Right forelimb (tissue), 1 donor: ENCODE results near the gene RFX6.

Source experiments
- DNase-seq: peaks from one replicate; pipeline ENCODE4 v3.0.0-alpha.2; 2018

The RFX6 gene

DNA sequence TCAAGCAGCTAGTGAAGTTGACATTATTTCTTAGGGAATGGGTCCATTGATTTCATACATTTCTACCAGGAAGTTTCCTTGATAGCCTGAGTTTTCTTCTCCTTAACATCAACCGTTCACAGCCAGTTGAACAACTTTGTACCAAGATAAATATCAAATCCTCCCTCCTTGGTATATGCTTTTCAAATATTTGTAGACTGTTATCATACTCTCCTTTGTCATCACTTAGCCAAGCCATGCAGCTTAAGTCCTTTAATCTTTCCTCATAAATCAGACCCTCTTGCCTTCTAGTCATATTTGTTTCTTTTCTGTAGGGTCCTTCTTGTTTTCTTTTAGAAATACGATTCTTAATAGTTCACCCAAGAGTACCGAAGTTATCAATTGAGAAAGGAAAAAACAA is 25.6 kb downstream of the RFX6 start:
- no peak for DNase-seq

GRCh38 chr6:116922853-116923548 is 46.0 kb downstream of the RFX6 start:
- no peak for DNase-seq

- no peak for DNase-seq
Measured at GRCh38 chr6:116924245-116924644, 47.2 kb downstream of the RFX6 start.

GRCh38 chr6:116925088-116925794 is 48.2 kb downstream of the RFX6 start:
- DNase-seq = no peak

GRCh38 chr6:116928677-116929076 is 51.6 kb downstream of the RFX6 start:
- no peak for DNase-seq

DNA sequence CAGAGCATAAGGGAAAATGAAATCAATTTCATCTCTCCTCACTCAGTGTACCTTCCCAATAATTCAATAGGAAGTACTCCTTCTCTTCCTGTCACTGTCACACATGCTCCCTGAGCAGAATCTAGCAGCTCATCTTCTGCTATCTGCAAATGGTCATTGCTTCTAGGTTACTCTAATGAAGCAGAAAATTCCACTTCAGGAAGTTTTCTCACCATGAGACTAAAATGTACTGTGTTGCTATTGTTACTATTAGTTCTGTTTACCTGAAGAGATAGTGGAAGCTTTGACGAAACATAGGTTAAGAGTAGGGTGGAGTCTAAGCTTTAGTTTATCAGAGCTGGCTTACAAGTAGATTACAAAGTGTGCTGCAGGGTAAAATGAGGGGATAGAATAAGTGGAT is 52.8 kb downstream of the RFX6 start:
- no peak for DNase-seq

DNA sequence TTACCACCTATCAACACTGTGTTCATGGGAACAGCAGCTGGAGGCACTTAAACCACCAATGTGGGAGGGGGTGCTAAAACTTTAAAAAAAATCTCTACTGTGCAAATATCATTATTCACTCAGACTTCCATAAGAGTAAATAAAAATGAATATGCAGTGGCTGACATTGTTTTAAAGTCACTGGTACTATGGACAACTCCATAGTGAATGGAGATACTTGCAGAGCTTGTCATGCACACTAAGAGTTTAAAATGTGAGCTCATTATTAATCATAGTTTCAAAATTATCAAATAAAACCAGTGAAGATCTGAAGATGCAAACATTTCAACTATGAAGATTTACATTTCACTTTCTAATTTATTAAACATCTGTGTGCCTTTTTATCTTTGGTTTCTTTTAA is 54.4 kb downstream of the RFX6 start:
- no peak for DNase-seq

- DNase-seq = no peak
Measured at GRCh38 chr6:116932496-116932895, 55.5 kb downstream of the RFX6 start.

GRCh38 chr6:116933485-116933884 is 56.4 kb downstream of the RFX6 start:
- DNase-seq = no peak

- no peak for DNase-seq
Measured at GRCh38 chr6:116938305-116938704, 61.3 kb downstream of the RFX6 start.

- no peak for DNase-seq
Measured at GRCh38 chr6:116941727-116942126, 64.7 kb downstream of the RFX6 start.

GRCh38 chr6:116945809-116946208 is 68.8 kb downstream of the RFX6 start:
- no peak for DNase-seq

GRCh38 chr6:116948533-116949304 is 71.7 kb downstream of the RFX6 start:
- DNase-seq = no peak

- no peak for DNase-seq
Measured at GRCh38 chr6:116949964-116950363, 72.9 kb downstream of the RFX6 start.

- no peak for DNase-seq
Measured at GRCh38 chr6:116954335-116954734, 77.3 kb downstream of the RFX6 start.

DNA sequence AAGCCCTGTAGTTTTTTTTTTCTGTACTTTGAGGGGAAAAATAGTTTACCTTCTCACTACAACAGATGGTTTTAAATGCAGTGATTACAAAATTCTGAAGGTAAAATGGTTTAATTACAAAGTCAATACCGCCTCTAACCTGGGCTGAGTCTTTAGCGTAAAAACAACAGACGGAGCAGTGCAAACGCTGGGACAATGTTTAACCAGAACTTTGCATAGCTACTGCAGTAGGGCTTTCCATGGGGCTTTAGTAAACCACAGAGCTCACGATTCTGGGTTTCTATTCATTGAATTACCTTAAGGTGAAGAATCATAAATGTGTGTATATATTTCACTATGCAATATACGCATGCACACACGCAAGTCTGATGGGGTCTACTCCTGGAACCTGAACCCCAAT is 77.9 kb downstream of the RFX6 start:
- no peak for DNase-seq

DNA sequence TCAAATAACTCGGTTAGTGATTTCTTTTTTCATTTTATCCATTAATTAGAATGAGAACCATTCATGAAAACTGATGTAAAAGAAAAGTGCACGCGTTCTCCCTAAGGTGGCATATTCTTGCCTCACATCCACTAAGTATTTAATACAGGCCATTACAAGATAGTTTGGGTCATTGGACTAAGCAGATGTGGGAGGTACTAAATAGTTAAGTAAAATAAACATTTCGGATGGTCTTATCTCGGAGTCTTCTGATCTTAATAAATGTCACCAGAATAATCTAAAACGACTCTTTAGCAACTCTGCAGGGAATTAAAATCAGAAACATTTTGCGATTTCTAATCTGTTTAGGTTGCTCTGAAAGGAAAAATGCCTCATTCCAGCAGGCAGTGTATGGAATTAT is 78.7 kb downstream of the RFX6 start:
- DNase-seq = no peak

GRCh38 chr6:116963972-116964371 is 86.9 kb downstream of the RFX6 start:
- no peak for DNase-seq

GRCh38 chr6:116966675-116967576 is 89.9 kb downstream of the RFX6 start:
- no peak for DNase-seq

- DNase-seq = no peak
Measured at GRCh38 chr6:116969211-116969863, 92.3 kb downstream of the RFX6 start.

DNA sequence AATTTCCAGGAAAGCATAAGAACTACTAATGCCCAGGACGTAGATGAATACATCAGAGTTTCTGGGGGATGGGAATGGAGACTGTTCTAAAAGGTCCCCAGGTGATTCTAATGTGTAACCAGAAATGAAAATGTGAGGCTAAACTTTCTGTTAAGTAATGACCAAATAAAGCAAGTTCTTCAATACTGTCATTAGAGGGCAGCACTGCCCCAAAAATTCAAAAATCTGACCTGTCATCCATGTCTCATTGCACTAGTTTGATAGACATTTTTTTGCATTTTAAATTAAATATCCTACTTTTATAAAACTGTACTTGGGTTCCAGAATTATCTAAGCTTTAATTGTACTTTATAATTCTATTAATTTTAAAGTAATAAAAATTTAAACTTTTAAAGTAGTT is 94.9 kb downstream of the RFX6 start:
- DNase-seq = no peak

DNA sequence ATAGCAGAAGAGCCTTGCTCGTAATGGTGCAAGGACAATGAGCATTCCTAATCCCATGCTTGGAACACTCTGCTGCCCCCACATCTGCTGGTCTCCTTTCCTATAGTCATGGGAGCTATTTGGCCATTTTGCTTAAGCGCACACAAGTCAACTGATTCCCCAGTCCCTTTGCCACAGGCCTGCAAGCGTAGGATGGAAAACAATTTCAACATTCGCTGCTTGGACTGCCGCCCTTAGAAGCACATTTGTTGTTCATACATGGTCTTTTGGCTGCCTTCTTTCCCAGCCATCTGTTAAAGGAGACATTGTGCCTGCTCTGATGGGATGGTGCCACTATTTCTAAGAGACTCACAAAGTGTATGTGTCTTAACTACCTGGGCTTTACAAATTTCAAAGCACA is 96.9 kb downstream of the RFX6 start:
- peak; percentile 53 for DNase-seq
